GM12875 (cell line): ENCODE data around the gene TCP11L2.

Source experiments
- H3K4me3 ChIP-seq: one replicate; pipeline ENCODE4 v1.5.1; 2011; ENCODE audit warnings: low read depth, low read length, control low read depth
- CTCF ChIP-seq: IDR thresholded peaks from 2 replicates; pipeline ENCODE4 v1.5.1; 2011; ENCODE audit warnings: low read depth, mild to moderate bottlenecking, control low read depth, inconsistent platforms, low read length, moderate library complexity, borderline replicate concordance; ENCODE audit not compliant: insufficient read depth

Gene TCP11L2

GRCh38 chr12:106265116-106265515, 37.4 kb upstream of the TCP11L2 start:
- no peak for TF ChIP-seq CTCF

GRCh38 chr12:106267535-106267934, 35.0 kb upstream of the TCP11L2 start:
- TF ChIP-seq CTCF, result no peak
- no peak overlapping the region for H3K4me3 ChIP-seq

More at GRCh38 chr12:106265116-106265515, 37.4 kb upstream of the TCP11L2 start:
- no peak overlapping the region for H3K4me3 ChIP-seq

GRCh38 chr12:106269150-106269771, 33.3 kb upstream of the TCP11L2 start:
- no peak for TF ChIP-seq CTCF
- H3K4me3 ChIP-seq, result no peak overlapping the region

- H3K4me3 ChIP-seq, result no peak overlapping the region
- TF ChIP-seq CTCF, result no peak
Observed at GRCh38 chr12:106271575-106272505, 30.7 kb upstream of the TCP11L2 start.

GRCh38 chr12:106273491-106273890, 29.0 kb upstream of the TCP11L2 start:
- no peak for TF ChIP-seq CTCF
- no peak overlapping the region for H3K4me3 ChIP-seq

GRCh38 chr12:106274012-106274411, 28.5 kb upstream of the TCP11L2 start:
- no peak for TF ChIP-seq CTCF
- no peak overlapping the region for H3K4me3 ChIP-seq
